CD14-positive monocyte (primary cell): ENCODE data around the gene EPHA8. TPM values are rescaled to one million over a fixed set of nuclear protein-coding genes. Genes with fewer than 3 reads are reported as not detected.
A peak's percentile ranks its signal among the peaks of the same experiment; 100 is the strongest.

Experiments
- DNase-seq, 3 donors: peaks; one replicate each; pipeline ENCODE4 v3.0.0-alpha.2; 2011 to 2022
- H2AFZ ChIP-seq: 2 replicates; pipeline ENCODE4 v1.6.0; 2012; ENCODE audit warnings: mild to moderate bottlenecking, low read depth, low read length, inconsistent platforms; ENCODE audit not compliant: insufficient read depth, poor library complexity, severe bottlenecking
- H3K27ac ChIP-seq, 2 donors: 1 replicate in 1 of 2; 2 replicates in 1 of 2; pipeline ENCODE4 v1.5.1; 2012 to 2013; ENCODE audit warnings: low read length in 2 of 2, control low read depth in 1 of 2, inconsistent platforms in 1 of 2, low read depth in 1 of 2, mild to moderate bottlenecking in 1 of 2
- H3K27me3 ChIP-seq, 2 donors: one replicate each; pipeline versions ENCODE4 v1.6.0 to v1.6.1; 2011 to 2013; ENCODE audit warnings: low read length in 2 of 2; ENCODE audit not compliant: control insufficient read depth in 2 of 2, insufficient read depth in 2 of 2
- H3K36me3 ChIP-seq, 2 donors: replicated peaks in 1 of 2; 1 replicate in 1 of 2; 2 replicates in 1 of 2; pipeline versions ENCODE4 v1.5.1 to v1.6.1; 2012 to 2013; ENCODE audit warnings: low read length in 2 of 2, control low read depth in 1 of 2, inconsistent platforms in 1 of 2, mild to moderate bottlenecking in 1 of 2; ENCODE audit not compliant: insufficient read depth in 2 of 2, control insufficient read depth in 1 of 2
- H3K4me1 ChIP-seq, 2 donors: 1 replicate in 1 of 2; 2 replicates in 1 of 2; pipeline versions ENCODE4 v1.5.1 to v1.6.1; 2012 to 2013; ENCODE audit warnings: low read length in 2 of 2, control low read depth in 1 of 2, inconsistent platforms in 1 of 2, mild to moderate bottlenecking in 1 of 2, moderate library complexity in 1 of 2; ENCODE audit not compliant: insufficient read depth in 2 of 2, control insufficient read depth in 1 of 2
- H3K4me2 ChIP-seq: replicated peaks from 2 replicates; pipeline ENCODE3; 2012; ENCODE audit warnings: low read length, moderate library complexity, mild to moderate bottlenecking; ENCODE audit not compliant: poor library complexity, severe bottlenecking; ENCODE audit errors: extremely low read depth
- H3K4me3 ChIP-seq, 3 experiments: fragments of 200-600 bp in 1 of 3; sonication (generic) in 1 of 3; replicated peaks in 1 of 3; 1 replicate in 2 of 3; 2 replicates in 1 of 3; pipeline ENCODE4 v1.5.1; 2011 to 2013; ENCODE audit warnings: low read length in 3 of 3, mild to moderate bottlenecking in 3 of 3, control low read depth in 2 of 3, low read depth in 2 of 3, inconsistent platforms in 1 of 3, moderate library complexity in 1 of 3
- H3K79me2 ChIP-seq: 2 replicates; pipeline ENCODE4 v1.6.0; 2012; ENCODE audit warnings: mild to moderate bottlenecking, control low read depth, inconsistent platforms, low read length, moderate library complexity; ENCODE audit not compliant: insufficient read depth
- H3K9ac ChIP-seq: 2 replicates; pipeline ENCODE4 v1.6.0; 2017; ENCODE audit warnings: low read length, mild to moderate bottlenecking; ENCODE audit not compliant: insufficient read depth, poor library complexity, severe bottlenecking
- H3K9me3 ChIP-seq, 2 donors: replicated peaks in 1 of 2; 1 replicate in 1 of 2; 2 replicates in 1 of 2; pipeline versions ENCODE4 v1.5.1 to v1.6.1; 2012 to 2013; ENCODE audit warnings: low read length in 2 of 2, control low read depth in 1 of 2; ENCODE audit not compliant: control insufficient read depth in 1 of 2, insufficient read depth in 1 of 2
- H4K20me1 ChIP-seq: 2 replicates; pipeline ENCODE4 v1.6.0; 2012; ENCODE audit warnings: mild to moderate bottlenecking, low read length, control low read depth, moderate library complexity; ENCODE audit not compliant: insufficient read depth
- H3K27ac Mint-ChIP-seq, 7 donors: one replicate each; pipeline ENCODE4 v1.8.0; 2020; ENCODE audit warnings: mild to moderate bottlenecking in 7 of 7, mixed read lengths in 7 of 7, moderate library complexity in 6 of 7, inconsistent platforms in 2 of 7
- H3K27me3 Mint-ChIP-seq, 3 donors: one replicate each; pipeline ENCODE4 v1.8.0; 2021 to 2022; ENCODE audit warnings: low read depth in 3 of 3, mild to moderate bottlenecking in 3 of 3, mixed read lengths in 3 of 3, moderate library complexity in 3 of 3, inconsistent platforms in 1 of 3
- H3K36me3 Mint-ChIP-seq, 2 donors: one replicate each; pipeline ENCODE4 v1.8.0; 2020; ENCODE audit warnings: mixed read lengths in 2 of 2, inconsistent platforms in 1 of 2, mild to moderate bottlenecking in 1 of 2
- H3K4me1 Mint-ChIP-seq: one replicate; pipeline ENCODE4 v1.8.0; 2020; ENCODE audit warnings: mild to moderate bottlenecking, mixed read lengths
- H3K4me3 Mint-ChIP-seq, 2 donors: one replicate each; pipeline ENCODE4 v1.8.0; 2020; ENCODE audit warnings: mild to moderate bottlenecking in 2 of 2, mixed read lengths in 2 of 2, moderate library complexity in 1 of 2
- H3K9me3 Mint-ChIP-seq, 7 donors: one replicate each; pipeline ENCODE4 v1.8.0; 2020 to 2022; ENCODE audit warnings: mixed read lengths in 7 of 7, mild to moderate bottlenecking in 6 of 7, moderate library complexity in 6 of 7, inconsistent platforms in 2 of 7
- CTCF ChIP-seq: fragments of 200-600 bp; IDR thresholded peaks from one replicate; pipeline ENCODE4 v1.8.0; 2022; ENCODE audit warnings: antibody characterized with exemption, mild to moderate bottlenecking
- WGBS: methylation state at CpG from one replicate; pipeline ENCODE4 v1.1.5; 2013; ENCODE audit warnings: missing lambda C conversion rate; ENCODE audit not compliant: insufficient coverage; 5-methylcytosine and 5-hydroxymethylcytosine counted together
- intact Hi-C, 2 donors: fragments of 100-400 bp; cut with micrococcal nuclease; formaldehyde crosslinking; loops; one replicate each; pipeline versions ENCODE4 v1.15.0 to v1.15.1; 2023
- polyA plus RNA-seq, 3 donors: library from polyadenylated mRNA; depleted of rRNA in 1 of 3; unstranded in 2 of 3; stranded (reverse) in 1 of 3; fragments of 300-500 nt in 2 of 3; fragments of >200 nt in 1 of 3; fragmentation: Illumina TruSeq in 2 of 3; gene quantifications; 1 replicate in 2 of 3; 2 replicates in 1 of 3; pipeline ENCODE4 v1.2.3, GENCODE V29; 2012 to 2021

Gene EPHA8
- polyA plus RNA-seq, 3 donors = 0.04 TPM; not detected in 2

GRCh38 chr1:22533244-22533895 lies 29.9 kb upstream of the EPHA8 start:
- no peak for TF ChIP-seq CTCF
- peaks cover 40 to 51% of the 10 kb centered on the region in 2 donors for H3K36me3 Mint-ChIP-seq
- H3K9me3 Mint-ChIP-seq = no peaks in the 10 kb centered on the region
- no peak overlapping the region for H3K9ac ChIP-seq
- intact Hi-C loops = no loop called here
- H3K27me3 ChIP-seq = no peaks in the 10 kb centered on the region
- no peak overlapping the region for H2AFZ ChIP-seq
- no peaks in the 10 kb centered on the region for H3K9me3 ChIP-seq
- no peak overlapping the region for H3K4me2 ChIP-seq
- H3K4me1 ChIP-seq = no peaks in the 10 kb centered on the region
- H3K4me3 Mint-ChIP-seq = no peak overlapping the region
- H3K4me1 Mint-ChIP-seq = no peaks in the 10 kb centered on the region
- no peaks in the 10 kb centered on the region for H3K79me2 ChIP-seq
- peaks cover 3 to 43% of the 10 kb centered on the region in 2 donors for H3K36me3 ChIP-seq
- no peaks in the 10 kb centered on the region for H3K27me3 Mint-ChIP-seq
- no peak for DNase-seq
- no peak overlapping the region for H3K4me3 ChIP-seq
- H4K20me1 ChIP-seq = no peaks in the 10 kb centered on the region
- peak overlapping the region in 2 of 7 donors; percentile 47 to 52 for H3K27ac Mint-ChIP-seq
- whole genome bisulfite sequencing = 94% methylated on average over 10 of the region's 11 CpGs
- H3K27ac ChIP-seq = no peak overlapping the region

- Histone ChIP-seq H3K4me1 (no peaks in the 10 kb centered on the region), H3K9ac (no peak overlapping the region), H4K20me1 (no peaks in the 10 kb centered on the region), H3K4me2 (no peak overlapping the region), H3K36me3 (peaks cover 3 to 27% of the 10 kb centered on the region in 2 donors), H3K27me3 (no peaks in the 10 kb centered on the region), H3K9me3 (no peaks in the 10 kb centered on the region), H3K79me2 (no peaks in the 10 kb centered on the region), H2AFZ (no peak overlapping the region), H3K27ac (no peak overlapping the region), H3K4me3 (no peak overlapping the region)
- peaks cover 3% of the 10 kb centered on the region for H3K4me1 Mint-ChIP-seq
- no peak overlapping the region for H3K4me3 Mint-ChIP-seq
- no peak for TF ChIP-seq CTCF
- H3K27ac Mint-ChIP-seq = peak overlapping the region in 2 of 7 donors; percentile 6 to 30
- peaks cover 25 to 36% of the 10 kb centered on the region in 2 donors for H3K36me3 Mint-ChIP-seq
- no peaks in the 10 kb centered on the region for H3K9me3 Mint-ChIP-seq
- intact Hi-C loops = no loop called here
- no peaks in the 10 kb centered on the region for H3K27me3 Mint-ChIP-seq
- no peak for DNase-seq
- 100% methylated on average over 3 of the region's 4 CpGs for WGBS
These were observed 28.3 kb upstream of the EPHA8 start for GRCh38 chr1:22534951-22535350.
